ENCODE data around the gene ISCU. TPM values are rescaled to one million over a fixed set of nuclear protein-coding genes. Genes with fewer than 3 reads are reported as not detected.

The ISCU gene
- total RNA-seq: 82.7 and 229 TPM in 2 replicates

GRCh38 chr12:108562348-108563135, at the start of gene ISCU:
ISCU (plus strand) TSS chr12:108562596; CDS start chr12:108562623, 27 bp downstream.

GRCh38 chr12:108514973-108515814, 47.2 kb upstream of the ISCU start, which contains the start of gene FICD:
FICD (plus strand) TSS chr12:108515277; CDS start chr12:108516973, 1,696 bp downstream.

GRCh38 chr12:108560752-108561719, 1.4 kb upstream of the ISCU start, which contains the start of gene SART3:
SART3 (minus strand) TSS chr12:108561173; CDS start chr12:108561154, 19 bp downstream.

GRCh38 chr12:108597559-108598471, 35.4 kb downstream of the ISCU start, which contains the start of gene TMEM119:
TMEM119 (minus strand) TSS chr12:108598084; CDS start chr12:108592383, 5,701 bp downstream.

Other genes with a start within 250 kb of the ISCU start
- gene CMKLR1, start 223.3 kb upstream of the ISCU start, total RNA-seq: not detected in 2 replicates
- 5.9 and 16.4 TPM in 2 replicates for gene FICD, start 47.3 kb upstream of the ISCU start, total RNA-seq
- gene SART3, start 1.4 kb upstream of the ISCU start, total RNA-seq: 57.1 and 73.9 TPM in 2 replicates
- gene TMEM119, start 35.5 kb downstream of the ISCU start, total RNA-seq: not detected in 2 replicates
- under 0.01 and 0.50 TPM in 2 replicates for gene SELPLG, start 71.3 kb downstream of the ISCU start, total RNA-seq
- 180 and 284 TPM in 2 replicates for gene CORO1C, start 168.9 kb downstream of the ISCU start, total RNA-seq

All from nasal cavity respiratory epithelium epithelial cell of viscerocranial mucosa (primary cell).